ENCODE data around the gene SPEG. TPM values are rescaled to one million over a fixed set of nuclear protein-coding genes. Genes with fewer than 3 reads are reported as not detected.
A peak's percentile ranks its signal among the peaks of the same experiment; 100 is the strongest.

The SPEG gene
- total RNA-seq, 1 donor from 2014 or later, result 6.1 TPM

- Mint-ChIP-seq H3K27ac (ENCODE audit: unreplicated experiment) (no peak overlapping the region), H3K36me3 (ENCODE audit: low read depth, unreplicated experiment) (no peaks in the 10 kb centered on the region), H3K27me3 (ENCODE audit: unreplicated experiment) (peaks cover 3% of the 10 kb centered on the region), H3K4me1 (ENCODE audit: unreplicated experiment) (peaks cover 14% of the 10 kb centered on the region), H3K4me3 (ENCODE audit: unreplicated experiment) (no peak overlapping the region), H3K9me3 (ENCODE audit: unreplicated experiment) (no peaks in the 10 kb centered on the region)
- TF ChIP-seq CTCF (IDR thresholded peaks at IDR 0.05; ENCODE audit: unreplicated experiment), result no peak
- DNase-seq (ENCODE audit: low spot score), result no peak
Measured at GRCh38 chr2:219401606-219402005, 33.0 kb upstream of the SPEG start.

- DNase-seq (ENCODE audit: low spot score), result peak; percentile 63
- TF ChIP-seq CTCF (IDR thresholded peaks at IDR 0.05; ENCODE audit: unreplicated experiment), result peak; percentile 71
- H3K27ac Mint-ChIP-seq (ENCODE audit: unreplicated experiment), result no peak overlapping the region
- H3K4me3 Mint-ChIP-seq (ENCODE audit: unreplicated experiment), result no peak overlapping the region
- H3K27me3 Mint-ChIP-seq (ENCODE audit: unreplicated experiment), result peaks cover 6% of the 10 kb centered on the region
- peaks cover 14% of the 10 kb centered on the region for H3K4me1 Mint-ChIP-seq (ENCODE audit: unreplicated experiment)
- no peaks in the 10 kb centered on the region for H3K9me3 Mint-ChIP-seq (ENCODE audit: unreplicated experiment)
- no peaks in the 10 kb centered on the region for H3K36me3 Mint-ChIP-seq (ENCODE audit: low read depth, unreplicated experiment)
Measured at GRCh38 chr2:219402665-219403515, 31.8 kb upstream of the SPEG start.

GRCh38 chr2:219403861-219404260 is 30.8 kb upstream of the SPEG start:
- H3K27me3 Mint-ChIP-seq (ENCODE audit: unreplicated experiment), result peaks cover 9% of the 10 kb centered on the region
- no peaks in the 10 kb centered on the region for H3K36me3 Mint-ChIP-seq (ENCODE audit: low read depth, unreplicated experiment)
- H3K9me3 Mint-ChIP-seq (ENCODE audit: unreplicated experiment), result no peaks in the 10 kb centered on the region
- H3K27ac Mint-ChIP-seq (ENCODE audit: unreplicated experiment), result peak overlapping the region; percentile 36
- no peak for DNase-seq (ENCODE audit: low spot score)
- TF ChIP-seq CTCF (IDR thresholded peaks at IDR 0.05; ENCODE audit: unreplicated experiment), result no peak
- H3K4me1 Mint-ChIP-seq (ENCODE audit: unreplicated experiment), result peaks cover 14% of the 10 kb centered on the region
- H3K4me3 Mint-ChIP-seq (ENCODE audit: unreplicated experiment), result no peak overlapping the region

GRCh38 chr2:219404291-219404910 is 30.2 kb upstream of the SPEG start:
- Mint-ChIP-seq H3K36me3 (ENCODE audit: low read depth, unreplicated experiment) (no peaks in the 10 kb centered on the region), H3K4me1 (ENCODE audit: unreplicated experiment) (peaks cover 14% of the 10 kb centered on the region), H3K4me3 (ENCODE audit: unreplicated experiment) (no peak overlapping the region), H3K27ac (ENCODE audit: unreplicated experiment) (no peak overlapping the region), H3K27me3 (ENCODE audit: unreplicated experiment) (peaks cover 9% of the 10 kb centered on the region), H3K9me3 (ENCODE audit: unreplicated experiment) (no peaks in the 10 kb centered on the region)
- no peak for TF ChIP-seq CTCF (IDR thresholded peaks at IDR 0.05; ENCODE audit: unreplicated experiment)
- no peak for DNase-seq (ENCODE audit: low spot score)

GRCh38 chr2:219404954-219405353 is 29.7 kb upstream of the SPEG start:
- Mint-ChIP-seq H3K9me3 (ENCODE audit: unreplicated experiment) (no peaks in the 10 kb centered on the region), H3K4me3 (ENCODE audit: unreplicated experiment) (no peak overlapping the region), H3K27ac (ENCODE audit: unreplicated experiment) (no peak overlapping the region), H3K27me3 (ENCODE audit: unreplicated experiment) (peaks cover 9% of the 10 kb centered on the region), H3K4me1 (ENCODE audit: unreplicated experiment) (peaks cover 14% of the 10 kb centered on the region), H3K36me3 (ENCODE audit: low read depth, unreplicated experiment) (no peaks in the 10 kb centered on the region)
- no peak for DNase-seq (ENCODE audit: low spot score)
- TF ChIP-seq CTCF (IDR thresholded peaks at IDR 0.05; ENCODE audit: unreplicated experiment), result no peak

All from endothelial cell (in vitro differentiated cells).